ENCODE data around the gene BUB1B.

GRCh38 chr15:40190591-40190990, 29.7 kb downstream of the BUB1B start:
- no peak for TF ChIP-seq POLR2AphosphoS5 (IDR thresholded peaks at IDR 0.05; ENCODE audit: low read depth, low read length)
- TF ChIP-seq TAF1 (IDR thresholded peaks at IDR 0.05; ENCODE audit: low read depth, low read length): no peak
- no peak for TF ChIP-seq POLR2A (IDR thresholded peaks at IDR 0.05; ENCODE audit: low read depth, low read length)
- no peak for TF ChIP-seq SPI1 (IDR thresholded peaks at IDR 0.05; ENCODE audit: low read depth, low read length)

Measured in GM12891 (cell line).